Kidney (tissue), 14 donors: ENCODE results near the gene KAT7. TPM values are rescaled to one million over a fixed set of nuclear protein-coding genes. Genes with fewer than 3 reads are reported as not detected.

Source experiments
- DNase-seq, 5 donors: peaks; one replicate each; pipeline ENCODE4 v3.0.0-alpha.2; 2013 to 2020
- FAIRE-seq: peaks from 2 replicates; lab custom pipeline; 2012; peaks lifted over from hg19 to GRCh38; lab: Jason Lieb, UNC
- H3K27ac ChIP-seq, 2 donors: one replicate each; pipeline ENCODE4 v1.7.0; 2013; ENCODE audit warnings: low read depth in 2 of 2, low read length in 2 of 2, inconsistent platforms in 1 of 2
- H3K27me3 ChIP-seq: one replicate; pipeline ENCODE4 v1.7.1; 2013; ENCODE audit warnings: low read length, inconsistent platforms; ENCODE audit not compliant: control insufficient read depth, insufficient read depth
- H3K36me3 ChIP-seq, 3 donors: one replicate each; pipeline versions ENCODE4 v1.7.0 to v1.7.1; 2013; ENCODE audit warnings: low read length in 3 of 3, control low read depth in 1 of 3, inconsistent platforms in 1 of 3; ENCODE audit not compliant: insufficient read depth in 3 of 3, control insufficient read depth in 2 of 3
- H3K4me1 ChIP-seq, 3 donors: one replicate each; pipeline versions ENCODE4 v1.7.0 to v1.7.1; 2013; ENCODE audit warnings: low read length in 3 of 3, inconsistent platforms in 1 of 3, low read depth in 1 of 3; ENCODE audit not compliant: control insufficient read depth in 2 of 3, insufficient read depth in 2 of 3
- H3K4me3 ChIP-seq, 3 donors: one replicate each; pipeline versions ENCODE4 v1.7.0 to v1.8.1; 2013; ENCODE audit warnings: low read length in 3 of 3, control low read depth in 1 of 3, inconsistent platforms in 1 of 3
- H3K9ac ChIP-seq, 3 donors: one replicate each; pipeline versions ENCODE4 v1.7.0 to v1.7.1; 2013; ENCODE audit warnings: low read length in 3 of 3, control low read depth in 1 of 3, inconsistent platforms in 1 of 3
- H3K9me3 ChIP-seq, 3 donors: one replicate each; pipeline versions ENCODE4 v1.7.0 to v1.7.1; 2013; ENCODE audit warnings: low read length in 3 of 3, control low read depth in 1 of 3, inconsistent platforms in 1 of 3; ENCODE audit not compliant: control insufficient read depth in 2 of 3, insufficient read depth in 1 of 3
- CTCF ChIP-seq: IDR thresholded peaks from 3 replicates; pipeline ENCODE4 v1.5.1; 2012; ENCODE audit warnings: mild to moderate bottlenecking, moderate library complexity, borderline replicate concordance; ENCODE audit not compliant: insufficient read depth; ENCODE audit errors: extremely low read depth
- intact Hi-C: fragments of 100-400 bp; cut with DNase I; formaldehyde crosslinking; loops from one replicate; pipeline ENCODE4 v1.11.1; 2022
- polyA plus RNA-seq: library from polyadenylated mRNA; stranded (reverse); fragments of 350-450 nt; fragmentation: Illumina TruSeq; extraction: RNeasy Lipid Tissue Mini Kit (QIAGEN cat#74804); gene quantifications from one replicate; pipeline ENCODE4 v1.2.3, GENCODE V29; 2014; ENCODE audit warnings: low read depth, low replicate concordance; ENCODE audit not compliant: insufficient read depth
- total RNA-seq: library from RNA; stranded (reverse); fragmentation: NEBNext Ultra II Directional; extraction: Animal tissue kit (Norgen Biotek cat#: 25700); gene quantifications from one replicate; pipeline ENCODE4 v1.2.1, GENCODE V29; 2021
- donor health status: control.
- donor health status: control.
- donor health status: control.
- donor health status: control.
- donor health status: control.
- donor health status: DM: yes; HTN: yes; CAD: no.
- donor health status: Normal renal cell carcinoma (clear cell type).

Gene KAT7
- total and polyA plus RNA-seq, 2 donors from 2014 or later, result 18.4 to 76.9 TPM

- no peaks in the 10 kb centered on the region for H3K27me3 ChIP-seq
- TF ChIP-seq CTCF, result peak; percentile 57
- no peaks in the 10 kb centered on the region for H3K9me3 ChIP-seq
- DNase-seq (peak in 3 of 5 donors; percentile 19 to 78 (median 50)), FAIRE-seq (no peak)
- intact Hi-C loops, result loop anchor here (10.0 kb wide), 1 partner anchor 75 kb away; the partner anchor contains the start of gene SLC35B1
- H3K4me1 ChIP-seq, result peaks cover 0 to 12% (median 11%) of the 10 kb centered on the region in 3 donors
- H3K36me3 ChIP-seq, result no peaks in the 10 kb centered on the region
- H3K27ac ChIP-seq, result no peak overlapping the region
- no peak overlapping the region for H3K9ac ChIP-seq
- no peak overlapping the region for H3K4me3 ChIP-seq
Measured at GRCh38 chr17:49779739-49780231, 8.7 kb upstream of the KAT7 start.

GRCh38 chr17:49783071-49783715 lies 5.3 kb upstream of the KAT7 start:
- Histone ChIP-seq H3K4me3 (no peak overlapping the region), H3K36me3 (no peaks in the 10 kb centered on the region), H3K27ac (no peak overlapping the region), H3K27me3 (no peaks in the 10 kb centered on the region), H3K9ac (no peak overlapping the region), H3K4me1 (peaks cover 0 to 4% (median 0%) of the 10 kb centered on the region in 3 donors), H3K9me3 (no peaks in the 10 kb centered on the region)
- FAIRE-seq (no peak), DNase-seq (no peak)
- no peak for TF ChIP-seq CTCF
- intact Hi-C loops, result no loop called here

GRCh38 chr17:49783791-49784190 lies 4.7 kb upstream of the KAT7 start:
- no peak overlapping the region for H3K27ac ChIP-seq
- no peaks in the 10 kb centered on the region for H3K9me3 ChIP-seq
- peaks cover 0 to 4% (median 0%) of the 10 kb centered on the region in 3 donors for H3K4me1 ChIP-seq
- FAIRE-seq, result no peak
- H3K36me3 ChIP-seq, result no peaks in the 10 kb centered on the region
- intact Hi-C loops, result no loop called here
- no peak overlapping the region for H3K4me3 ChIP-seq
- DNase-seq, result no peak
- H3K9ac ChIP-seq, result no peak overlapping the region
- no peak for TF ChIP-seq CTCF
- H3K27me3 ChIP-seq, result no peaks in the 10 kb centered on the region
